Prostate gland (tissue), 2 donors: ENCODE measurements around the gene TMEM61. TPM values are rescaled to one million over a fixed set of nuclear protein-coding genes. Genes with fewer than 3 reads are reported as not detected.
"Not testable (repeated sequence)": the region's sequence is repeated elsewhere in the genome, so short reads cannot be mapped to it uniquely, and the experiment has no call there.

Source experiments
- DNase-seq: peaks from one replicate; pipeline ENCODE4 v3.0.0-alpha.2; 2019; ENCODE audit warnings: low spot score
- H3K27ac ChIP-seq, 2 donors: fragments of 200-600 bp; sonication (generic); 2 replicates each; pipeline ENCODE4 v1.5.1; 2017 to 2019
- H3K27me3 ChIP-seq: fragments of 200-600 bp; sonication (generic); replicated peaks from 2 replicates; pipeline ENCODE4 v1.5.1; 2019; ENCODE audit not compliant: insufficient read depth
- H3K36me3 ChIP-seq, 2 donors: fragments of 200-600 bp; sonication (generic); 1 replicate in 1 of 2; 2 replicates in 1 of 2; pipeline versions ENCODE4 v1.5.1 to v1.8.1; 2017 to 2019
- H3K4me1 ChIP-seq: fragments of 200-600 bp; sonication (generic); replicated peaks from 2 replicates; pipeline ENCODE4 v1.5.1; 2019
- H3K4me3 ChIP-seq, 2 donors: fragments of 200-600 bp; sonication (generic); 2 replicates each; pipeline ENCODE4 v1.5.1; 2017 to 2019
- H3K9me3 ChIP-seq: fragments of 200-600 bp; sonication (generic); 2 replicates; pipeline ENCODE4 v1.5.1; 2017
- POLR2A ChIP-seq: fragments of 450-650 bp; IDR thresholded peaks from one replicate; pipeline ENCODE4 v1.6.1; 2016; ENCODE audit warnings: antibody characterized with exemption, mild to moderate bottlenecking
- POLR2AphosphoS5 ChIP-seq: sonication (generic); formaldehyde crosslinking; IDR thresholded peaks from one replicate; pipeline ENCODE4 v1.6.1; 2017; ENCODE audit warnings: antibody characterized with exemption
- WGBS: methylation state at CpG from one replicate; pipeline ENCODE4 v1.1.5; 2018; 5-methylcytosine and 5-hydroxymethylcytosine counted together
- intact Hi-C: fragments of 100-400 bp; cut with DNase I; formaldehyde crosslinking; loops from one replicate; pipeline ENCODE4 v1.14.2; 2022
- total RNA-seq, 2 donors: library from RNA; depleted of rRNA; stranded (reverse); fragments of >200 nt; gene quantifications; one replicate each; pipeline ENCODE4 v1.1.0, GENCODE V29; 2016
- TF ChIP-seq, protein P1 (sequence below), 4 experiments: fragments of 200-600 bp in 2 of 4; fragments of 450-650 bp in 2 of 4; sonication (generic) in 2 of 4; IDR thresholded peaks; 1 replicate in 3 of 4; 2 replicates in 1 of 4; pipeline ENCODE4 v1.5.1; 2016 to 2019; ENCODE audit warnings: antibody characterized with exemption in 4 of 4, mild to moderate bottlenecking in 2 of 4, moderate library complexity in 2 of 4

TMEM61 gene
- total RNA-seq, 2 donors from 2014 or later, result 2.4 to 5.4 TPM

DNA sequence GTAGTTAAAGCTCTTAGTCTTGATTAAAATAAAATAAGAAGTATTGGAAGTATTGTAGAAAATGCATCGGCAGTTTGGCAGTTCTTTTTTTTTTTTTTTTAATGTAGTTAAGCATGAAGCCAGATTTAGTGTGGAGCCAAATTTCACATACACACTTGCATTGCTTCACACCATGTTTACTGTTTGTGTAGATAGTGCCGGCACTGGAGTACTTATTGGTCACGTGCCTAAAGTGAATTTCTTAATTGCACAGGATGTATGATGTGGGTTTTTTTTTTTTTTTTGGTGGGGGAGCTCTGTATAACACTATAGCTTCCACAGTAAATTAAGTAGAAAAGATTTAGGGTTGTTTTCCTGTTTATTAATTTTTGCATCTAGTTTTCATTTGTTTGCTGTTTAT is 21.2 kb upstream of the TMEM61 start:
- WGBS, result 82% methylated on average over 3 of the region's 3 CpGs
- H3K4me3 ChIP-seq, result no peak overlapping the region
- no peaks in the 10 kb centered on the region for H3K9me3 ChIP-seq
- H3K36me3 ChIP-seq, result no peaks in the 10 kb centered on the region
- H3K27ac ChIP-seq, result no peak overlapping the region
- DNase-seq, result no peak
- no peaks in the 10 kb centered on the region for H3K27me3 ChIP-seq
- H3K4me1 ChIP-seq, result no peaks in the 10 kb centered on the region
- intact Hi-C loops, result no loop called here
- no peak for TF ChIP-seq POLR2AphosphoS5

DNA sequence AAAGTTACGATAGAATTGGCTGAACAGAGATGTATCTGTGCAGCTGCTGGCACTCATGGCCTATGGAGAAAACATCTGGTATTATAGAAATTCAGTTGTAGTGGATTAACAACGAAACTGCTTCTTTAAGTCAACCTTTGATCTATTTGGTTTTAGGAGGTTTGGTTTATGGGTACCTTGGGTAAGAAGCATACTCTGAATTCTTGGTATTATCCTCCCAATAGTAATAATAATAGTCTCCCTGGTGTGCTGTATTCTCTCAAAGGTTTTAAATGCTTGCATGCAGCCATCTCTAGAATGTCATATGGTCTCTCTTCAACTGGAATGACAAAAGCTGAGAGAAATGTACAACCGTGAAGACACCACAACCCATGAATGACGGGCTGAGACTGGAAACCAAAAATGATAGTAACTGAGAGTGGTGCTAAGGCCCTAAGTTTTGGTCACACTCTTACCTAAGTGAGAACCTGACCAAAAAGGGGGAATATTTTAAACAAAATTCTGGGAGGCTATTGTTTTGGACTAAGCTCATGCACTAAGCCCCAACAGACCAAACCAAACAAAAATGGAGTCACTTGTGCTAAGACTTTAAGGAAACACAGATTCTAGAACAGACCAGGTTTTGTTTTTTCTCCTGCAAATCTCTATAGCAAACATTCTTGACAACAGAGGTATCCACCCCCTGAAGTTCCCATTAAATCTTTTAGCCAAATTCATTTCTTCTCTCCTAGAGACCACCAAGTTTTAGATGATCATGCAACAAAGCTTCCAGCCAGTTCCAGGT is 17.6 kb upstream of the TMEM61 start:
- intact Hi-C loops, result no loop called here
- TF ChIP-seq POLR2A, result no peak
- TF ChIP-seq POLR2AphosphoS5, result no peak
- TF ChIP-seq, protein P1, sequence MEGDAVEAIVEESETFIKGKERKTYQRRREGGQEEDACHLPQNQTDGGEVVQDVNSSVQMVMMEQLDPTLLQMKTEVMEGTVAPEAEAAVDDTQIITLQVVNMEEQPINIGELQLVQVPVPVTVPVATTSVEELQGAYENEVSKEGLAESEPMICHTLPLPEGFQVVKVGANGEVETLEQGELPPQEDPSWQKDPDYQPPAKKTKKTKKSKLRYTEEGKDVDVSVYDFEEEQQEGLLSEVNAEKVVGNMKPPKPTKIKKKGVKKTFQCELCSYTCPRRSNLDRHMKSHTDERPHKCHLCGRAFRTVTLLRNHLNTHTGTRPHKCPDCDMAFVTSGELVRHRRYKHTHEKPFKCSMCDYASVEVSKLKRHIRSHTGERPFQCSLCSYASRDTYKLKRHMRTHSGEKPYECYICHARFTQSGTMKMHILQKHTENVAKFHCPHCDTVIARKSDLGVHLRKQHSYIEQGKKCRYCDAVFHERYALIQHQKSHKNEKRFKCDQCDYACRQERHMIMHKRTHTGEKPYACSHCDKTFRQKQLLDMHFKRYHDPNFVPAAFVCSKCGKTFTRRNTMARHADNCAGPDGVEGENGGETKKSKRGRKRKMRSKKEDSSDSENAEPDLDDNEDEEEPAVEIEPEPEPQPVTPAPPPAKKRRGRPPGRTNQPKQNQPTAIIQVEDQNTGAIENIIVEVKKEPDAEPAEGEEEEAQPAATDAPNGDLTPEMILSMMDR (IDR thresholded peaks at IDR 0.05), result no peak
- Histone ChIP-seq H3K4me1 (no peaks in the 10 kb centered on the region), H3K36me3 (no peaks in the 10 kb centered on the region), H3K27ac (no peak overlapping the region), H3K4me3 (no peak overlapping the region), H3K27me3 (no peaks in the 10 kb centered on the region), H3K9me3 (no peaks in the 10 kb centered on the region)
- DNase-seq, result no peak
- 80% methylated on average over 4 of the region's 4 CpGs for WGBS

DNA sequence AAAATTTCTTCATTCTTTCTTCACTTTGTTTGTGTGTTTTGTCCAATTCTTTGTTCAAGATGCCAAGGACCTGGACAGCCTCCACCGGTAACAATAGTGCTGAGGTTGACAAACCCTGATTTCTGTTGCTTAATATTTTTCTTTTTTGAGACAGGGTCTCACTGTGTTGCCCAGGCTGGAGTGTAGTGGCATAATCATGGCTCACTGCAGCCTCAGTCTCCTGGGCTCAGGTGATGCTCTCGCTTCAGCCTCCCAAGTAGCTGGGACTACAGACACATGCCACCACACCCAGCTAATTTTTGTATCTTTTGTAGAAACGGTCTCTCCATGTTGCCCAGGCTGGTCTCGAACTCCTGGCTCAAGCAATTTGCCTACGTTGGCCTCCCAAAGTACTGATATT is 16.6 kb upstream of the TMEM61 start:
- 89% methylated on average over 5 of the region's 5 CpGs for WGBS
- DNase-seq, H3K36me3 ChIP-seq, intact Hi-C loops, H3K4me3 ChIP-seq, H3K27me3 ChIP-seq, H3K4me1 ChIP-seq, H3K27ac ChIP-seq, H3K9me3 ChIP-seq: not testable (repeated sequence)

DNA sequence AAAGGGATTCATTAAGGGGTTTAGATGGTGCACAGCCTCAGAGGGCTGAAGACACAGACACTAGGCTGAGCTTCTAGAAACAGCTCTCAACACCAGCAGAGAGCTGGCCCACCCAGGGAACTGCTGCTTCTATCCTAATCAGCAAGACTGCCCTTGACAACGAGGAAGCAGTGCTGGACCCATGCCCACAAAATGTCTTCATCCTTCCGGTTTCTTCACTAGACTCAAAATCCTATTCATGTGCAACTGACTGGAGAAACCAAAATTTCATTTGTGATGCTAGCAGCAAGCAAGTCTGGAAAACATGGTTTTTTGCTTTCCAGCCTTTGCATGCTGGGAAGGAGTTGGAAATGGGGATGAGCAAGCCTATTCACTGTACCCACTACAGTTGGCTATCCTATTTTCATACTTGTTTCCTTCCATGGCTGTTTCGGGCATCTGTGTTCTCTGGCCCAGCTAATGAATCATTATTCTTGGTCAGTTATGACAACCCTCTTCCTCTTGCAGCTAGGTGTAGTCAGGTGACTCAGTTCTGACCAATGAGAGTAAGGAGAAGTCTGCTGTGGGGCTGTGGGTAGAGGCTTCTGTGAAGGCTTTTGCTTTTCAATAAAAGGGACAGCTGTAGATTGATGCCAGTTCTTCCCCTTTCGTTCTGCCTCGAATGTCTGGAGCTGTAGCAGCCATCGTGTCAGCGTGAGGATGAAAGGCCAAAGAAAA is 14.6 kb upstream of the TMEM61 start:
- 66% methylated on average over 7 of the region's 7 CpGs for WGBS

DNA sequence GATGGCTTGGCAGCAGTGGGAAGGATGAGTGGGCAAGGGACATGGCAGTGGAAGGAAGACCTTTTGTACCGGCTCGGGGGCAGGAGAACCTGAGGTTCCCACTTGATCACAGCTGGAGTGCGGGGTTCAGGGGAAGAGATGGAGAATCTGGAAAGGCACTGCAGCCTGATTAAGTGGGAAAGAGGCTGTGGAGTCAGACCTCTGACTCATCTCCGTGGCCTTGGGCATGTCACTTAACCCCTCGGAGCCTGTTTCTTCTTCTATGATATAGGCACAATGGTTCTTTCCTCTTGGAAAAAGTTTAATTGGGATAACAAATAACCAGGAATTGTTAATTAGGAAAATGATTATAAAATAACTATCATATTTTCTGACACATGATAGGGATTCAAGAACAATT is 13.1 kb upstream of the TMEM61 start:
- Histone ChIP-seq H3K36me3 (no peaks in the 10 kb centered on the region), H3K4me1 (no peaks in the 10 kb centered on the region), H3K27me3 (no peaks in the 10 kb centered on the region), H3K9me3 (no peaks in the 10 kb centered on the region), H3K27ac (no peak overlapping the region), H3K4me3 (no peak overlapping the region)
- DNase-seq, result no peak
- TF ChIP-seq, protein P1 (IDR thresholded peaks at IDR 0.05), result no peak
- TF ChIP-seq POLR2A (no peak), POLR2AphosphoS5 (no peak)
- intact Hi-C loops, result no loop called here
- 89% methylated on average over 5 of the region's 5 CpGs for WGBS

More for the DNA sequence above, 14.6 kb upstream of the TMEM61 start:
- no peak for DNase-seq
- Histone ChIP-seq H3K4me1 (no peaks in the 10 kb centered on the region), H3K36me3 (no peaks in the 10 kb centered on the region), H3K27ac (no peak overlapping the region), H3K9me3 (no peaks in the 10 kb centered on the region), H3K27me3 (no peaks in the 10 kb centered on the region), H3K4me3 (no peak overlapping the region)
- intact Hi-C loops, result no loop called here
- TF ChIP-seq POLR2AphosphoS5 (no peak), POLR2A (no peak)
- TF ChIP-seq, protein P1 (IDR thresholded peaks at IDR 0.05), result no peak

DNA sequence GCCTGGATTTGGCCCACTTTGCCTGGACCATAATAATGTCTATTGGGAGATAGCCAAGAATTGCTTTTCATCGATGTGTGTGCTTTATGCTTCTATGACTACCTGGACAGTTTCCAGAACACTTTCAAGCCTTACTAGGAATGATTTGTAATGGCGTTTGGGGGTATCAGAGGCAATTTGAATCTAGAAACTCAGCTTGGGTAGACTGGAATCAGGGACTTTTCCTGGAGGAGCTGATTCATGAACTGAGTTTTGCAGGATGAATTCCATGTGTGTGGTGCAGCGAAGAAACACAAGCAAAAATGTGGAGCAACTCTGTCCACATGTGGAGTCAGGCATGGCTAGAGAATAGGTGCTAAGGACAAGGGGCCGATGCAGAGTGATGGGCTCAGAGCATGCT is 11.9 kb upstream of the TMEM61 start:
- Histone ChIP-seq H3K27me3 (no peaks in the 10 kb centered on the region), H3K36me3 (no peaks in the 10 kb centered on the region), H3K4me1 (no peaks in the 10 kb centered on the region), H3K4me3 (no peak overlapping the region), H3K27ac (no peak overlapping the region), H3K9me3 (no peaks in the 10 kb centered on the region)
- TF ChIP-seq POLR2AphosphoS5 (no peak), POLR2A (no peak)
- TF ChIP-seq, protein P1 (IDR thresholded peaks at IDR 0.05), result no peak
- intact Hi-C loops, result no loop called here
- 63% methylated on average over 4 of the region's 4 CpGs for WGBS
- DNase-seq, result no peak
